ENCODE results near the gene PIK3CA.
"Not testable (repeated sequence)": the region's sequence is repeated elsewhere in the genome, so short reads cannot be mapped to it uniquely, and the experiment has no call there.

PIK3CA gene

GRCh38 chr3:179200790-179201189 lies 52.6 kb downstream of the PIK3CA start:
- no peak for FAIRE-seq

GRCh38 chr3:179215550-179215949 lies 67.4 kb downstream of the PIK3CA start:
- not testable (repeated sequence) for FAIRE-seq

GRCh38 chr3:179218213-179218612 lies 70.1 kb downstream of the PIK3CA start:
- not testable (repeated sequence) for FAIRE-seq

- FAIRE-seq: no peak
Observed at GRCh38 chr3:179223548-179223947, 75.4 kb downstream of the PIK3CA start.

GRCh38 chr3:179224584-179224983 lies 76.4 kb downstream of the PIK3CA start:
- no peak for FAIRE-seq

- FAIRE-seq: no peak
Observed at GRCh38 chr3:179227349-179227748, 79.2 kb downstream of the PIK3CA start.

- no peak for FAIRE-seq
Observed at GRCh38 chr3:179229177-179229576, 81.0 kb downstream of the PIK3CA start.

- FAIRE-seq: no peak
Observed at GRCh38 chr3:179233043-179233442, 84.9 kb downstream of the PIK3CA start.

- FAIRE-seq: no peak
Observed at GRCh38 chr3:179234199-179234598, 86.0 kb downstream of the PIK3CA start.

GRCh38 chr3:179236669-179237301 lies 88.6 kb downstream of the PIK3CA start:
- FAIRE-seq: no peak

- FAIRE-seq: peak; percentile 65
Observed at GRCh38 chr3:179240299-179240698, 92.1 kb downstream of the PIK3CA start.

GRCh38 chr3:179242859-179243258 lies 94.7 kb downstream of the PIK3CA start:
- FAIRE-seq: not testable (repeated sequence)

GRCh38 chr3:179244878-179245277 lies 96.7 kb downstream of the PIK3CA start:
- FAIRE-seq: no peak

GRCh38 chr3:179247289-179248015 lies 99.3 kb downstream of the PIK3CA start:
- no peak for FAIRE-seq

- no peak for FAIRE-seq
Observed at GRCh38 chr3:179250803-179251476, 102.8 kb downstream of the PIK3CA start, which contains the start of gene KCNMB3. Gene KCNMB3, minus strand, starts transcription at chr3:179251114. Its CDS starts 124 bp downstream, at chr3:179250990.

- no peak for FAIRE-seq
Observed at GRCh38 chr3:179256813-179257212, 108.7 kb downstream of the PIK3CA start.

GRCh38 chr3:179257742-179258141 lies 109.6 kb downstream of the PIK3CA start:
- FAIRE-seq: not testable (repeated sequence)

GRCh38 chr3:179258820-179259219 lies 110.7 kb downstream of the PIK3CA start:
- FAIRE-seq: no peak

GRCh38 chr3:179259959-179260756 lies 112.0 kb downstream of the PIK3CA start:
- not testable (repeated sequence) for FAIRE-seq

GRCh38 chr3:179260949-179261765 lies 113.0 kb downstream of the PIK3CA start:
- FAIRE-seq: no peak

GRCh38 chr3:179263134-179263533 lies 115.0 kb downstream of the PIK3CA start:
- FAIRE-seq: no peak

- FAIRE-seq: no peak
Observed at GRCh38 chr3:179264449-179264848, 116.3 kb downstream of the PIK3CA start.
